ENCODE data around the gene CST6. TPM values are rescaled to one million over a fixed set of nuclear protein-coding genes. Genes with fewer than 3 reads are reported as not detected.

The CST6 gene
- total and polyA plus RNA-seq, 7 donors, result 0.13 to 18.7 (median 0.47) TPM; not detected in 2

- DNase-seq (no peak), ATAC-seq (no peak)
- Histone ChIP-seq H3K9me3 (no peaks in the 10 kb centered on the region), H3K27ac (no peak overlapping the region), H3K36me3 (ENCODE audit: insufficient read depth in 1 of 2, low read depth in 1 of 2) (no peaks in the 10 kb centered on the region), H3K4me3 (no peak overlapping the region), H3K27me3 (ENCODE audit: insufficient read depth in 3 of 3, low read length in 2 of 3) (peaks cover 0 to 1% (median 0%) of the 10 kb centered on the region in 3 donors), H3K4me1 (no peaks in the 10 kb centered on the region)
- intact Hi-C loops (cut with DNase I), result no loop called here
- WGBS, 3 donors, result 83 to 84% (median 83%) methylated on average over 8 of the region's 8 CpGs
- TF ChIP-seq CTCF (IDR thresholded peaks at IDR 0.05), result no peak
Measured at GRCh38 chr11:66032957-66033735, 21.3 kb downstream of the CST6 start.

- intact Hi-C loops (cut with DNase I), result no loop called here
- no peak for DNase-seq
- no peak for ATAC-seq
- WGBS, 3 donors, result 61 to 74% (median 64%) methylated on average over 9 of the region's 9 CpGs
- Histone ChIP-seq H3K27ac (no peak overlapping the region), H3K9me3 (no peaks in the 10 kb centered on the region), H3K4me3 (no peak overlapping the region), H3K36me3 (ENCODE audit: insufficient read depth in 1 of 2, low read depth in 1 of 2) (no peaks in the 10 kb centered on the region), H3K27me3 (ENCODE audit: insufficient read depth in 3 of 3, low read length in 2 of 3) (peaks cover 0 to 1% (median 0%) of the 10 kb centered on the region in 3 donors), H3K4me1 (no peaks in the 10 kb centered on the region)
- TF ChIP-seq CTCF (IDR thresholded peaks at IDR 0.05), result no peak
Measured at GRCh38 chr11:66035653-66036333, 24.0 kb downstream of the CST6 start.

- Histone ChIP-seq H3K27ac (no peak overlapping the region), H3K9me3 (no peaks in the 10 kb centered on the region), H3K36me3 (ENCODE audit: insufficient read depth in 1 of 2, low read depth in 1 of 2) (no peaks in the 10 kb centered on the region), H3K27me3 (ENCODE audit: insufficient read depth in 3 of 3, low read length in 2 of 3) (peaks cover 0 to 1% (median 0%) of the 10 kb centered on the region in 3 donors), H3K4me1 (no peaks in the 10 kb centered on the region), H3K4me3 (no peak overlapping the region)
- no peak for TF ChIP-seq CTCF (IDR thresholded peaks at IDR 0.05)
- intact Hi-C loops (cut with DNase I), result no loop called here
- no peak for DNase-seq
- no peak for ATAC-seq
- WGBS, 3 donors, result 74 to 88% (median 81%) methylated on average over 5 of the region's 5 CpGs
Measured at GRCh38 chr11:66036334-66036710, 24.5 kb downstream of the CST6 start.

- Histone ChIP-seq H3K36me3 (ENCODE audit: insufficient read depth in 1 of 2, low read depth in 1 of 2) (no peaks in the 10 kb centered on the region), H3K4me3 (no peak overlapping the region), H3K9me3 (no peaks in the 10 kb centered on the region), H3K27ac (no peak overlapping the region), H3K27me3 (ENCODE audit: insufficient read depth in 3 of 3, low read length in 2 of 3) (peaks cover 0 to 1% (median 0%) of the 10 kb centered on the region in 3 donors), H3K4me1 (no peaks in the 10 kb centered on the region)
- TF ChIP-seq CTCF (IDR thresholded peaks at IDR 0.05), result no peak
- no peak for ATAC-seq
- 76 to 88% (median 85%) methylated on average over 3 of the region's 3 CpGs for WGBS, 3 donors
- intact Hi-C loops (cut with DNase I), result no loop called here
- DNase-seq, result no peak
Measured at GRCh38 chr11:66037327-66037726, 25.5 kb downstream of the CST6 start.

All from psoas muscle (tissue), 8 donors.